Ovary (tissue), 3 donors: ENCODE measurements around the gene SNORC.

Experiments
- POLR2A ChIP-seq: fragments of 450-650 bp; IDR thresholded peaks from one replicate; pipeline ENCODE4 v1.6.1; 2017; ENCODE audit warnings: antibody characterized with exemption, mild to moderate bottlenecking, moderate library complexity
- TF ChIP-seq, protein P1 (sequence below), 3 donors: fragments of 450-650 bp in 2 of 3; fragments of 200-600 bp in 1 of 3; IDR thresholded peaks; one replicate each; pipeline versions ENCODE4 v1.5.1 to v1.8.0; 2016 to 2022; ENCODE audit warnings: antibody characterized with exemption in 3 of 3, mild to moderate bottlenecking in 1 of 3
- donor health status: DM: no; HTN: no; CAD: no.

DNA sequence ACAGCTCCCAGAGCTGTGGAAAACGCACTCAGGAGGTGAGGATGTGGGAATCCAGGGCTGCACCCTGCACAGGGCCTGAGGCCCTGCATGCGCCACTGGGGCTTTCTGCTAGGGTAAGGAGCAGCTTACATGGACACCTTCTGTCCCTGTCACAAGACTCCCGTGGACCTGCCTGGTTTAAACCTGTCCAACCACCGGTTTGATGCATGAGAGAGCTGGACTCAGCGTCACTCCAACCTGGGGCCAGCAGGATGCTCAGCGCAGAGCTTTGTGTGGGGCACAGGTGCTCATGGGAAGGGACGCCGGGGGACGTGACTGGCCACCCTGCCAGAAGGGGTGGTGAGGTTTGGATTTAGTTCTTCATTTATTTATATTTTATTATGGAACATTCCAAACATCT is 24.2 kb downstream of the SNORC start:
- TF ChIP-seq, protein P1, sequence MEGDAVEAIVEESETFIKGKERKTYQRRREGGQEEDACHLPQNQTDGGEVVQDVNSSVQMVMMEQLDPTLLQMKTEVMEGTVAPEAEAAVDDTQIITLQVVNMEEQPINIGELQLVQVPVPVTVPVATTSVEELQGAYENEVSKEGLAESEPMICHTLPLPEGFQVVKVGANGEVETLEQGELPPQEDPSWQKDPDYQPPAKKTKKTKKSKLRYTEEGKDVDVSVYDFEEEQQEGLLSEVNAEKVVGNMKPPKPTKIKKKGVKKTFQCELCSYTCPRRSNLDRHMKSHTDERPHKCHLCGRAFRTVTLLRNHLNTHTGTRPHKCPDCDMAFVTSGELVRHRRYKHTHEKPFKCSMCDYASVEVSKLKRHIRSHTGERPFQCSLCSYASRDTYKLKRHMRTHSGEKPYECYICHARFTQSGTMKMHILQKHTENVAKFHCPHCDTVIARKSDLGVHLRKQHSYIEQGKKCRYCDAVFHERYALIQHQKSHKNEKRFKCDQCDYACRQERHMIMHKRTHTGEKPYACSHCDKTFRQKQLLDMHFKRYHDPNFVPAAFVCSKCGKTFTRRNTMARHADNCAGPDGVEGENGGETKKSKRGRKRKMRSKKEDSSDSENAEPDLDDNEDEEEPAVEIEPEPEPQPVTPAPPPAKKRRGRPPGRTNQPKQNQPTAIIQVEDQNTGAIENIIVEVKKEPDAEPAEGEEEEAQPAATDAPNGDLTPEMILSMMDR (IDR thresholded peaks at IDR 0.05), result no peak
- no peak for TF ChIP-seq POLR2A
